ENCODE data around the gene CDH11. TPM values are rescaled to one million over a fixed set of nuclear protein-coding genes. Genes with fewer than 3 reads are reported as not detected.

Gene CDH11
- total RNA-seq, 1 experiment from 2014 or later, result 5.4 TPM

GRCh38 chr16:64981568-64982281 is 140.1 kb downstream of the CDH11 start:
- no peaks in the 10 kb centered on the region for H3K4me1 ChIP-seq (ENCODE audit: insufficient read depth, low read length)
- H3K27me3 ChIP-seq (ENCODE audit: insufficient read depth, low read length), result no peaks in the 10 kb centered on the region
- H3K79me1 ChIP-seq (ENCODE audit: insufficient read depth, low read depth, low read length, poor library complexity, severe bottlenecking), result no peaks in the 10 kb centered on the region
- TF ChIP-seq, protein P1, sequence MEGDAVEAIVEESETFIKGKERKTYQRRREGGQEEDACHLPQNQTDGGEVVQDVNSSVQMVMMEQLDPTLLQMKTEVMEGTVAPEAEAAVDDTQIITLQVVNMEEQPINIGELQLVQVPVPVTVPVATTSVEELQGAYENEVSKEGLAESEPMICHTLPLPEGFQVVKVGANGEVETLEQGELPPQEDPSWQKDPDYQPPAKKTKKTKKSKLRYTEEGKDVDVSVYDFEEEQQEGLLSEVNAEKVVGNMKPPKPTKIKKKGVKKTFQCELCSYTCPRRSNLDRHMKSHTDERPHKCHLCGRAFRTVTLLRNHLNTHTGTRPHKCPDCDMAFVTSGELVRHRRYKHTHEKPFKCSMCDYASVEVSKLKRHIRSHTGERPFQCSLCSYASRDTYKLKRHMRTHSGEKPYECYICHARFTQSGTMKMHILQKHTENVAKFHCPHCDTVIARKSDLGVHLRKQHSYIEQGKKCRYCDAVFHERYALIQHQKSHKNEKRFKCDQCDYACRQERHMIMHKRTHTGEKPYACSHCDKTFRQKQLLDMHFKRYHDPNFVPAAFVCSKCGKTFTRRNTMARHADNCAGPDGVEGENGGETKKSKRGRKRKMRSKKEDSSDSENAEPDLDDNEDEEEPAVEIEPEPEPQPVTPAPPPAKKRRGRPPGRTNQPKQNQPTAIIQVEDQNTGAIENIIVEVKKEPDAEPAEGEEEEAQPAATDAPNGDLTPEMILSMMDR (conservative IDR thresholded peaks at IDR 0.05), result no peak
- no peak overlapping the region for H3K27ac Mint-ChIP-seq
- no peaks in the 10 kb centered on the region for H3K23me2 ChIP-seq (ENCODE audit: insufficient read length, low read depth, low read length, poor library complexity, severe bottlenecking)
- no peak overlapping the region for H2BK15ac ChIP-seq (ENCODE audit: low read depth, low read length)
- no peak overlapping the region for H3K4me3 Mint-ChIP-seq
- H3K14ac ChIP-seq (ENCODE audit: insufficient read depth, low read length), result no peak overlapping the region
- no peak overlapping the region for H2BK5ac ChIP-seq (ENCODE audit: insufficient read length, low read length)
- no peaks in the 10 kb centered on the region for H4K20me1 ChIP-seq (ENCODE audit: control insufficient read depth, insufficient read depth, insufficient read length)
- H3K18ac ChIP-seq (ENCODE audit: insufficient read length, low read depth, low read length), result no peak overlapping the region
- no peaks in the 10 kb centered on the region for H3K79me2 ChIP-seq (ENCODE audit: insufficient read depth, low read length)
- no peak overlapping the region for H3K56ac ChIP-seq (ENCODE audit: insufficient read length, low read depth, low read length)
- no peak overlapping the region for H3K4me2 ChIP-seq (ENCODE audit: insufficient read depth, insufficient read length, low read length)
- no peak overlapping the region for H2BK120ac ChIP-seq (ENCODE audit: low read depth, low read length, poor library complexity, severe bottlenecking)
- no peak overlapping the region for H2BK20ac ChIP-seq (ENCODE audit: low read depth, low read length, poor library complexity, severe bottlenecking)
- no peak overlapping the region for H2AFZ ChIP-seq (ENCODE audit: low read length)
- H3K9me3 Mint-ChIP-seq, result no peaks in the 10 kb centered on the region
- H3K4me1 Mint-ChIP-seq, result peaks cover 0 to 4% of the 10 kb centered on the region in 2 experiments; a peak in 2 of 4 replicates
- no peak overlapping the region for H3K4ac ChIP-seq (ENCODE audit: low read depth, low read length)
- no peak overlapping the region for H4K91ac ChIP-seq (ENCODE audit: insufficient read length, low read depth, low read length)
- H3K27ac ChIP-seq (ENCODE audit: insufficient read length, low read depth, low read length), result no peak overlapping the region
- no peak overlapping the region for H3K23ac ChIP-seq (ENCODE audit: insufficient read length, low read depth, low read length)
- H3K27me3 Mint-ChIP-seq (ENCODE audit: low read depth), result no peaks in the 10 kb centered on the region
- H3T11ph ChIP-seq (ENCODE audit: low read length), result no peak overlapping the region
- no peak overlapping the region for H4K8ac ChIP-seq (replicated peaks; ENCODE audit: insufficient read length, low read depth, low read length)
- H3K9me3 ChIP-seq (ENCODE audit: control insufficient read depth, low read depth, low read length), result no peaks in the 10 kb centered on the region
- no peak for DNase-seq
- H3K36me3 Mint-ChIP-seq (ENCODE audit: insufficient read depth in 1 of 3, low read depth in 3 of 3), result no peaks in the 10 kb centered on the region; a peak in 1 of 7 replicates
- no peak overlapping the region for H3K9ac ChIP-seq (ENCODE audit: extremely low read depth, insufficient read length, low read length)
- no peak overlapping the region for H2BK12ac ChIP-seq (ENCODE audit: insufficient read length, low read depth, low read length)
- no peak overlapping the region for H4K5ac ChIP-seq (ENCODE audit: insufficient read length, low read depth, low read length)
- no CpG with 5 or more reads among the region's 11 CpGs for WGBS (ENCODE audit: extremely low coverage, insufficient read length, low lambda C conversion rate)
- no peak overlapping the region for H2AK5ac ChIP-seq (ENCODE audit: insufficient read length, low read length)
